ENCODE data around the gene TMC7.
"Not testable (repeated sequence)": the region's sequence is repeated elsewhere in the genome, so short reads cannot be mapped to it uniquely, and the experiment has no call there.

The TMC7 gene

DNA sequence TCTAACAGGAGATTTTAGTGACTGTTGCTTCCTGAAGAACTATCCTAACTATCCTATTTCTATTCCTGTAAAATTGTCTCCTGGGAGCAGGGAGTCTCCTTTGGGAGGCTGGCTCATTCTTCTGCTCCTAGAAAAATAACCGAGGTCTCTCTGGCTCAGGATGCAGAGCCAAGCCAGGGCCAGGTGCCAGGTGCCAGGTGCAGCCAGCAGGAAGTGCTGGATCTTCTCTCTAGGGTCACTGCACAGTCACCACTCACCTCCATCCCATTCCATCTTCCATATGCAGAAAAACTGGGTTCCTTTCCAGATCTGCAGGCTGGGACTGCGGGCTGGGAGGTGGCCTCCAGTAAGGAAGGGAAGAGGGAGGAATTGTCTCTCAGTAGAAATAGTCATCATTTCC, 3.8 kb upstream of the TMC7 start:
- no peak for DNase-seq (ENCODE audit: low read depth in 1 of 2, low spot score in 1 of 2)

GRCh38 chr16:18984435-18985005, 786 bp downstream of the TMC7 start:
- no peak for DNase-seq (ENCODE audit: low read depth in 1 of 2, low spot score in 1 of 2)

GRCh38 chr16:18985256-18985655, 1.5 kb downstream of the TMC7 start:
- not testable (repeated sequence) for DNase-seq (ENCODE audit: low read depth in 1 of 2, low spot score in 1 of 2)

GRCh38 chr16:18991731-18992130, 8.0 kb downstream of the TMC7 start:
- not testable (repeated sequence) for DNase-seq (ENCODE audit: low read depth in 1 of 2, low spot score in 1 of 2)

DNA sequence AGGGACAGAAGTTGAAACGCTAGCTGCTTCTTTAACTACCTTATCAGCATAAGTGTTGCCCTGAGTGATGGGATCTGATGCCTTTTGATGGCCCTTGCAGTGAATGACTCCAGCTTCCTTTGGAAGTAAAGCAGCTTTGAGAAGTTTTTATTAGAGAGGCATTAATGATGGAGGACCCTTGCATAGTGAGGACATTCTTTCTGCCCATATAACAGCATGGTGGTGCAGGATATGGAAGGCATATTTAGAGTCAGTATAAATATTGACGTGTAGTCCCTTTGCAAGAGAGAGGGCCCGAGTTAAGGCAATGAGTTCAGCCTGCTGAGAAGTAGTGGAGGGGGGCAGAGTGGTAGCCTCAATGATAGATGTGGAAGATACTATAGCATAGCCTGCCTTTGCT, 9.8 kb downstream of the TMC7 start:
- DNase-seq (ENCODE audit: low read depth in 1 of 2, low spot score in 1 of 2) = not testable (repeated sequence)

- DNase-seq (ENCODE audit: low read depth in 1 of 2, low spot score in 1 of 2) = not testable (repeated sequence)
Measured at GRCh38 chr16:18994181-18994580, 10.4 kb downstream of the TMC7 start.

DNA sequence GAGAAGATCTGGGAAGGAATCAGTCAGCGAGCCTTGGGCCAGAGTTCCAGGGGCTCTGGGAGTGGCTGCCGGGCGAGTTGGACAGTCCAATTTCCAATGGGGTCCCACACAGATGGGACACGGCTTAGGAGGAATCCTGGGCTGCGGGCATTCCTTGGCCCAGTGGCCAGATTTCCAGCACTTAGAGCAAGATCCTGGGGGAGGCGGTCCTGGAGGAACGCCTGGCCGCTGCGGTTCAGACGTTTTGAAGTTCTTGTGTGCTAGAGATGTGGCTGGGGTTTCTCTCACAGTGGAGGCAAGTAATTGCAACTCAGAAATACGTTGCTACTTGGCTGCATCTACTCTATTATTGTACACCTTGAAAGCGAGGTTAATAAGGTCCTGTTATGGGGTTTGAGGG, 11.7 kb downstream of the TMC7 start:
- not testable (repeated sequence) for DNase-seq (ENCODE audit: low read depth in 1 of 2, low spot score in 1 of 2)

GRCh38 chr16:18996536-18996935, 12.8 kb downstream of the TMC7 start:
- DNase-seq (ENCODE audit: low read depth in 1 of 2, low spot score in 1 of 2) = not testable (repeated sequence)

GRCh38 chr16:18997001-18997400, 13.3 kb downstream of the TMC7 start:
- not testable (repeated sequence) for DNase-seq (ENCODE audit: low read depth in 1 of 2, low spot score in 1 of 2)

- no peak for DNase-seq (ENCODE audit: low read depth in 1 of 2, low spot score in 1 of 2)
Measured at GRCh38 chr16:18999045-18999393, 15.3 kb downstream of the TMC7 start.

DNA sequence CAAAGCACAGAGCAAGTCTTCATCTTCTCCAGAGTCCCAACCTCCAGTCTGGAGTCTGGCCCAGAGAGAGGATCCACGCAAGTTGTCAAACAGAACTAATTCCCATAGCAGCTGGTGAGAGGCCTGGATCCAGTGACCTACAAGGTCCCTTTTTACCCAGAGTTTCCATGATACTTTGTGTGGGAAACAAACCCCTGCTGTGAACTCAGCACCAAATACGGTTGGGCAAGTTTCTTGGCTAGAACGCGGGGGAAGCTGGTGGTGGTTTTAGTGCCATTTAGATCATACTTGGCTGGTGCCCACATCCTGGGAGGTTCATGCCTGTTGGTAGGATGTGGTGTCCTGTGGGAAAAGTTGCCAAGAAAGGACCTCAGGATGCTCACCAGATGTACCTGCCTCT, 18.1 kb downstream of the TMC7 start:
- DNase-seq (ENCODE audit: low read depth in 1 of 2, low spot score in 1 of 2) = no peak

DNA sequence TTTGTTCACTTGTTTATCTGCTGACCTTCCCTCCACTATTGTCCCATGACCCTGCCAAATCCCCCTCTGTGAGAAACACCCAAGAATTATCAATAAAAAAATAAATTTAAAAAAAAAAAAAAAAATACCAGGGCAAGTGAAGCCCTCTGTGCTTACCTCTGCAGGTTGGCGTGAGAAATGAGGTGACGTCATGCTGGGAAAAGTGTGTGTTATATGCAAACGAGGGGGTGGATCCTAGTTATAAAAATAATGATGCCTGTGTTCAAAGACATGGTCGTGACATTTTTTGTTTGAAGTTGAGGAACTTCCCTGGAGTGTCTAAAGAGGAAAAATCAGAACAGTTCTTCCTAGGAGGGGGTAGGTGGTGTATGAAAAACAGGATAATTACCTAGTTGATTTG, 20.2 kb downstream of the TMC7 start:
- DNase-seq (ENCODE audit: low read depth in 1 of 2, low spot score in 1 of 2) = no peak

DNA sequence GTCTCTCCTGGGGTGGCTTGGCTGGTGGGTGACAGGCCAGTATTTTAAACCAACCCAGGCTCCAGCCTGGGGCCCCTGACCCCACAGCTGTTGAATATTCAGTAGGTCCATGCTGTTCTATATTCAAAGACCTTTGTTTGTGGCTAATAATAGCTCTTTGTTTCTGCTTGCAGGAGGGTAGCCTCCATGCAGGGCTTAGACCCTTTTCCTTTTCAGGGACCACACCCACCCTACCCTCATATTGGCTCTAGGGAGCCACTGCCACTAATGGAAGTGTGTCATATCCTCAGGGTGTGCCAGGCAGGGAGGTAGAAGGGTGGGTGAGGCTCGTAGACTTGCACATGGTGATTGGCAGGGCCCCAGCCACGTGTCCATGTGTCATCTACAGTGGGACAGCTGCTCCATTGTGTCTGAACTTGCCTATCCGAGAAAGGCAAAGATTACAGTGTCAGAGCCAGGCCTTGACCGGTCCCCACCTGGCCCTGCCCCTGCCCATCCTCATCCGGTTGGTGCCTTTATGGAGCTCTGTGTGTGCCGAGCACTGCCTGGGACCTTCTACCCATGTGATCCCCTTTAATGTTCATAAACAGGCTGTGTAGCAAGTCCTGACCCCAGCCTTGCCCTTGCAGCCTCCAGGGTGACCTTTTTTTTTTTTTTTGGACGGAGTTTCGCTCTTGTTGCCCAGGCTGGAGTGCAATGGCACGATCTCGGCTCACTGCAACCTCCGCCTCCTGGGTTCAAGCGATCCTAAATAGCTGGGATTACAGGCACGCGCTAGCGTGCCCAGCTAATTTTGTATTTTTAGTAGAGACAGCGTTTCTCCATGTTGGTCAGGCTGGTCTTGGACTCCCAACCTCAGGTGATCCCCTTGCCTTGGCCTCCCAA, 22.1 kb downstream of the TMC7 start:
- no peak for DNase-seq (ENCODE audit: low read depth in 1 of 2, low spot score in 1 of 2)

DNA sequence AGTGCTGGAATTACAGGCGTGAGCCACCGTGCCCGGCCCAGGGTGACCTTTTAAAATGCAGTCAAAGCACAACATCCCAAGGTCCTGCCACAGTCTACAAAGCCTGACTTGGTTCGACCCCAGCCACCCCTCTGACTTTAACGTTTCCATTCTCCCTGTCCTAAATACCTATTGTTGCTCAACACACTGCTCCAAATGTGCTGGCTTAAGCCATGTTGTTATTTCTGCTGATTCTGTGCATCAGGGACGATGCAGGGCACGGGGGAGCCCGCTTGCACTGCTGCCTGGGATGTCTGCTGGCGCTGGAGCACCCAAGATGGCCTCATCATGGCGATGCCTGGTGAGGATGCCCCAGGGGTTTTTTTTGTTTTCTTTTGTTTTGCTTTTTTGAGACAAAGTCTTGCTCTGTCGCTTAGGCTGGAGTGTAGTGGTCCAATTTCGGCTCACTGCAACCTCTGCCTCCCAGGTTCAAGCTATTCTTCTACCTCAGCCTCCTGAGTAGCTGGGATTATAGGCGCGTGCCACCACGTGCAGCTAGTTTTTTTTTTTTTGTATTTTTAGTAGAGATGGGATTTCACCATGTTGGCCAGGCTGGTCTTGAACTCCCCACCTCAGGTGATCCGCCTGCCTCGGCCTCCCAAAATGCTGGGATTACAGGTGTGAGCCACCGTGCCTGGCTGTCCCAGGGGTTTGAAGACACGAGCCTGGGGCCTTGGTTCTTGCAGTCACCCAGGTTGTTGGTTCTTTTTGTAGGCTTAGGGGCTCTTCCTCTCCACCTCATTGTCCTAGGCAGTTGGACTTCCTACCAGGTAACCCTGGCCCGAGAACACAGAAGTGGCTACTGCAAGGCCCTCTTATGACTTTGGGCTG, 22.9 kb downstream of the TMC7 start:
- DNase-seq (ENCODE audit: low read depth in 1 of 2, low spot score in 1 of 2) = no peak

- DNase-seq (ENCODE audit: low read depth in 1 of 2, low spot score in 1 of 2) = no peak
Measured at GRCh38 chr16:19008245-19009169, 24.8 kb downstream of the TMC7 start.

- DNase-seq (ENCODE audit: low read depth in 1 of 2, low spot score in 1 of 2) = no peak
Measured at GRCh38 chr16:19011169-19011731, 27.5 kb downstream of the TMC7 start.

GRCh38 chr16:19014461-19014860, 30.7 kb downstream of the TMC7 start:
- no peak for DNase-seq (ENCODE audit: low read depth in 1 of 2, low spot score in 1 of 2)

- no peak for DNase-seq (ENCODE audit: low read depth in 1 of 2, low spot score in 1 of 2)
Measured at GRCh38 chr16:19017179-19017578, 33.4 kb downstream of the TMC7 start.

DNA sequence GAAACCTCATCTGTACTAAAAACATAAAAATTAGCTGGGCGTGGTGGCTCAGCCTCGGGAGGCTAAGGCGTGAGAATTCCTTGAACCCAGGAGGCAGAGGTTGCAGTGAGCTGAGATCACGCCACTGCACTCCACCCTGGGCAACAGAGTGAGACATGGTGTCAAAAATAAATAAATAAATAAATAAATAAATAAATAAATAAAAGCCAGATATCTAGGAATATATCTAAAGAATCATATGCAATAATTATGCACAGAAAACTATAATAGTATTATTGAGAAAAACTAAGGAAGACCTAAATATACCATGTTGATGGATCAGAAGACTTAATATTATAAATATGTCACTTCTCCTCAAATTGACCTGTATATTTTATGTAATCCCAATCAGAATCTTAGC, 37.0 kb downstream of the TMC7 start:
- DNase-seq (ENCODE audit: low read depth in 1 of 2, low spot score in 1 of 2) = no peak

DNA sequence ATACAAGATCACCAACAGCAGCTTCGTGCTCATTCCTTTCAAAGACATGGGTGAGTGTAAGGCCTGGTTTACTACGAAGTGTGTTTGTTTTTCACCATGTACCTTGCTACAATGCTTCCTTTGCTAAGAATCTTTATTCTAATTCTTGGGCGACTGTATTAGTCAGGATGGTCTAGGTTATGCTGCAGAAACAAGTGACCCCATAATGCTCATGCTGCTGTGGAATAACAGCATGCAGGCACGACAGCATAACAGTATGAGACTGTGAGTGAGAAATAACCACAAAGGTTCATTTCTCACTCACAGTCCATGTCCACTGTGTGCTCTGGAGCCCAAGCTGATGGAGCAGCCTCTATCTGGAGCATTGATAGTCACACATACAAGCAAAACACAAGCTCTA, 38.0 kb downstream of the TMC7 start:
- no peak for DNase-seq (ENCODE audit: low read depth in 1 of 2, low spot score in 1 of 2)
